Activated CD4-positive, alpha-beta T cell treated with anti-CD3 and anti-CD28 coated beads, Interleukin-2, Interleukin-4, amounts not matched to agents 100 ng/mL and 50 ng/mL, durations not matched to agents 16 hours and 8 hours (primary cell): Measurements from ENCODE around the gene CACNA1D.
A peak's percentile ranks its signal among the peaks of the same experiment; 100 is the strongest.

Experiments used
- DNase-seq: peaks from one replicate; pipeline ENCODE4 v3.0.0-alpha.2; 2020; ENCODE audit warnings: low spot score

CACNA1D gene

DNA sequence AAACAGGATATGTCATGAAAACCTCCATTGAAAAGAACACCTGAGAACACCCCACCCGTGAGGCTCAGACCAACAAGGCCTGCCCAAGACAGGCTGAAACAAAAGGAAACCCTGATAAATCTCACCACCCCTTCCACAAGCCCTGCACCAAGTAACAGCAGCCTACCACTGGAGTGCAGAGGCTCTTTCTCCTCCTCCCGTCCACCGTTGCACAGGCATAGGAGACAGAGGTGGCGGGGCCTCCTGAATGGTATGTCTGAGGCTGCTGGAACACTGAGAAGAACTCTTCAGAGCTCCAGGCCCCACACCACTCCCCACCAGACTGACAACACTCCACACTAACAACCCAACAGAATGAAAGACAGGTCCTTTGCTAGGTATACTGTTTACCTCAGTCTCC is 330.4 kb downstream of the CACNA1D start:
- DNase-seq = no peak

DNA sequence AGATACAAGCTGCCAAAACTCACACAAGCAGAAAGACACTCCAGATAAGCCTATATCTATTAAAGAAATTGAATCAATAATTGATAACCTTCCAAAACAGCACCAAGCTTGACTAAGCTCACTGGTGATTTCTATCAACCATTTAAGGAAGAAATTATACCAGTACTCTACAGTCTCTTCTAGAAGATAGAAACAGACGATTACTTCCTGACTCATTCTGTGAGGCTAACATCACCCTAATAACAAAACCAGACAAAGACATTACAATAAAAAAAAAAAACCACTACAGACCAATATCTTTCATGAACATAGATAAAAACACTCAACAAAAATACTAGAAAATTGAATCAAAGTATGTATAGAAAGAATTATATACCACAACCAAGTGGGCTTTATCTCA is 331.6 kb downstream of the CACNA1D start:
- DNase-seq = no peak

DNA sequence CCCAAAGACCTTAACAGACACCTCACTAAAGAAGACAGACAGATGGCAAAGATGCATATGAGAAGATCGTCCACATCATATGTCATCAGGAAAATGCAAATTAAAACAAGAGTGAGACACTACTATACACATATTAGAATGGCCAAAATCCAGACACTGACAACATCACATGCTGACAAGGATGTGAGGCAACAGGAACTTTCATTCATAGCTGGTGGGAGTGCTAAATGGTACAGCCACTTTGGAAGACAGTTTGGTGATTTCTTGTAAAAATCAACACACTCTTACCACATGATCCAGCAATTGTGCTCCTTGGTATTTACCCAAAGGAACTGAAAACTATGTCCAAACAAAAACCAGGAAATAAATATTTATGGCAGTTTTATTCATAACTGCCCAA is 334.2 kb downstream of the CACNA1D start:
- DNase-seq = no peak

DNA sequence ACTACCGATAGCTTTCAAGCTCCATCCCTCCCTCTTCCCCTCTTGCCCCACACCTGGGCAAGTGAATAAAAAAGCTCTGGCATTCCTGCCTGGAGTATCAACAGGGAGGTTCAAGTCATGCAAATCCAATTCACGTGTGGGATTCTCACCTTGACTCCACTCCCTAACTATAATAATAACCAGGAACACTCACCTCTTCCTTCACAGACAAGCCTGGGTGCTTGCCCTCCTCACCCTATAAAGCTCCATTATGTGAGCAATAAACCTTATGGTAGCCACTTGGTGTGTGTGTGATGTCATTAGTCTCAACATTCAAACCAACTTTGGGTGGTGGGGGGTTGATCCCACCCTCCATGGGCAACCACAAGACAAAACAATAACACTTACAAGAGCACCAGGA is 335.2 kb downstream of the CACNA1D start:
- no peak for DNase-seq

DNA sequence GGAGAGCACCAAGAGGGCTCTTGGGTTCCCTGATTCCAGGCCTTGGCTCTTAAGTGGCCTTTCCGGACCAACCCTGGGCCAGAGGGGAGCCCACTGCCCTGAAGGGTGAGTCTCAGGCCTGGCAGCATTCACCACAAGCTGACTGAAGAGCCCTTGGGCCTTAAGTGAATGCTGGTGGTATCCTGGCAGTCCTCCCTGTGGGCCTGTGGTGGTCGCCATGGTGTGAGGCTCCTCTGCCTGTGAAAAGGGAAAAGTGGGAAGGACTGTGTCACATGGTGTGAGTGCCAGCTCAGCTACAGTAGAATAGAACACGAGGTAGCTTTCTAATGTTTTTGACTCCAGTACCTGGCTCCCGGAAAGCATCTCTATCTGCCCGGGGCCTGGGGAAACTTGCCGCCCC is 336.5 kb downstream of the CACNA1D start:
- no peak for DNase-seq

DNA sequence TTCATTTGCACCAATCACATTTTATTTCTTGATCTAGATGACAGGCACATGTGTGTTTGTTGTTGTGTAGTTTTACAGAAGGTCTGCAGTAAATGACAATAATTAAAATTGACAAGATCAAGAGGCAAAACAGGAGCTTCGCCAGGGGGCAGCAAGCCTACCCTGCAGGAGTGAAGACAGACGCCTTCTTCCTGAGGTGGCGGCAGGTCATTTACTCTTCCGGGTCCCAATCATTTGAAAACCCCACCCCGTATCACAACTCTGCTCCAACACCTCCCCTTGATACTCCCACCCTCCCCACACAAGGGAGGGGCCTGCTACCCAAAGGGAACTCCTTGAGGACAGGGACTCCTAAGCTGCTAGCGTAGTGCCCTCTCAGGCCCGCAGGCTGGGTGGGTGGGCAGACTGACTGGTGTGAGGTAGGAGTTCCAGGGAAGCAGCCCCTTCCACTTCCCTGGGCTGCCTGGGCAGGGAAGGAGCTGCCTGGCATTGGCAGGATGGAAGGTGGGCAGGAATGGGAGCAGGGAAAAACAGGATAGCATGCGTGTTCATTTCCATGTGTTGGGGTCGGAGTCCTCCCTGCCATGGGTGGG is 338.7 kb downstream of the CACNA1D start:
- no peak for DNase-seq

DNA sequence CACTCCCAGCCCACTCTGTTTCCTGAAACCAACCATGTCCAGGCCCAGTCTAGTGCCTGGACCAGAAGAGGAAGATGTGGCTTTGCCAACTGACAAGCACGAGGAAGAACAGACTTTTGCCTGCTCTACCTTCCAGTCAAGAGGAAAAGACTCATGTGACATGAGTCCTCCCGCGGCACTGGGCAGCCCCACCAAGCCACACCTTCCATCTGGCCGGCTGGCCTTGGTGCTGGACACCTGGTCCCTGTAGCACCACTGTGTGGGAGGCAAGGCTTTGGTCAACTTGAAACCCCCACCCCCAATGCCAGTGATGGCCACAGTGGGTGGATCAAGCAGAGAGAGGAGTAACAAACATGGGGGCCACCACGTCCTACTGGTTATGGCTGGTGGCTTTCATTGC is 339.3 kb downstream of the CACNA1D start:
- DNase-seq = no peak

DNA sequence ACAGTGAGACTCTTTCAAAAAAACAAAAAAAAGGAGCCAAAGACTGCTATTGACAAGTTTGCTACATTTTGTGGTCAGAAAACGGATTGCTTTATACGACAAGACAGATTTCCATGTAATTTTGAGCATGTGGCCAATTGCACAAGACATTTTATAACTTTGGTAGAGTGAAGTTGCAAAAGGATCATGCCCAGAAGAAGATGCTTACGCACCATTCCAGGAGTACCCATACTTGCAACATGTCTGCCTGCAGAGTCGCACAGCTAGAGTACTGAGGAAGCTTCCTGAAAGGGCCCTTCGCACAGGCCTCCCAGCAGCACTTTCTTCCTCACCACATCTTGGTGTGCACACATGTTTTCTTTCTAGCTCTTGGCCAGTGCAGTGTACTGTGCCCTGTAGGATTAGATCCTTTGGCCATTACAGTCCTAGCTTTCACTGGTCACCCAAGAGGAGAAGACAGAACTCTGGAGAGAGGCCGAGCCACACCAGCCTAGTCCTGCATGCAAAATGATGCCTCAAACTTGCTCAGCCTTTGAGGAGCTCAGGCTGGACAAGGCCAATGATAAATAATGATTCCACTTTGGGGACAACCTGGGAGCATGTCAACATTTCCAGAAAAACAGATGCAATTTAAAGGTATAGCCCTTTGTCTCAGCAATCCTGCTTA is 340.2 kb downstream of the CACNA1D start:
- no peak for DNase-seq

DNA sequence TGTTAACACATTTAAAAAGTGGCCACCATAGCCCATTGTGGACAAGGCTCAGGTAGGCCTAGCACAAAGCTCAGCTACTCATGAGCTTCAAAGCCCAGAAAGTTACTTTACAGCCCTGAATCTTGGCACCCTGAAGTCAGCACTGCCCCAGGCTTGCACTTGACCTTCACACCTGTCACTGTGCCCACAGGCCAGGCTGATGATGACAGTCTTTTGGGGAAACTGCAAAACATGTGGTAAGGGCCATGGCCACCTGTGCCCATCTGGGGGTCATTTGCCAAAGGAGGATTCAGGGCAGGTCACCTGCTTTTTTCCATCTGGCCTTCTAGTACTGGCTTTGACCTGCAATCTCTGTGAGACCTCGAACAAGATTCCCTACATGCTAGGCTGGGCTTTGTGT is 340.8 kb downstream of the CACNA1D start:
- no peak for DNase-seq

DNA sequence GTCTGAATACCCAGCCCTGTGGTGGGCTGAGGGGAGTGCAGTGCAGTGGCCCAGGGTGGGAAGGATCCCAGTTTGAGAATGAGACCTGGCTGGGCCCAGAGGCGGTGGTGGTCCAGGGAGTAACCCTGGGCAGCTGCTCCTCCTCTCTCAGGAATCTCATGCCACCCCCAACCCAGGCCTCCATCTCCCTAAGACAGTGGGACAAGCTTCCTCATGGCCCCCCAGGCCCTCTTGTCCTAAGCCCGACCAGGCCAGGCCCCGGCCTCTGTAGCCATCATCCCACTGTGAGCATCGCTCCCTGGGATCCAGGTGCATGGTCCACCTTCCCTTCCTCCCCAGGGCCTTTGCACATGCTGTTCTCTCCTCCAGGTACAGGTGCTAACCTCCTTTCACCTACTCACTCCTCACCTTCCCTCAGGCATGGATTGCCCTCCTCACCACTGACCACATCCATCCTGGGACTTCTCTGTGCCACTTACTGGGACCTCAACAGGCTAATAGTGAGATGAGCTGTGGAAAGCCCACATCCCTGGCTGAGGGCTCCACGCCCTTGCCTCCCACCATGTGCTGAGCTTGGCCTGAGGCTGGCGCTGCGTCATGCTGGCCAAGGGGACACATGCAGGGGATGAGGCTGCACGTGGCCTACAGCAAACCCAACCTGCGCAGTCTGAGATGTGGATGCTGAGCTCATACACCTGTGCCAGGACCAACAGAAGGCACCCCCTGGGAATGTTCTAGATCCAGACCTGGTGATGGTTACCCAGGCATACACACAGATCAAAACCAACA is 341.9 kb downstream of the CACNA1D start:
- no peak for DNase-seq

DNA sequence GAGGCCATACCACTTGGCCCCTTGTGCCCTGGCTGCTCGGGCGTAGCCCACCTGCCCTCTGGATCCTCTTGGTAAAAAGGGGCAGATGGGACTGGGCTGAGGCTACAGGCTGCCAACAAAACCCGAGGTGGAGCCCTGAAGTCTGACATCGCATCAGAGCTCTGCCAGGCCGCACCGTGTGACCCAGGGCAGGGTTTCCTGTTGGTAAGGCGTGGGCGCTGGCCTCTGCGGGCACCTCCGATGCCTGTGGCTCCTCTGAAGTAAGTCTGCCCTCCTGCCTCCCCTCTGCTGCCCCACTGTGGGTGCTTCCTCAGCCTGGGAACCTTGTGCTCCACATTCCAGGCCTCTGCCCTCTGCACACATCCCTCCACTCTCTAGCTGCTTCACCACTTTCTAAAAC is 342.9 kb downstream of the CACNA1D start:
- DNase-seq = no peak

DNA sequence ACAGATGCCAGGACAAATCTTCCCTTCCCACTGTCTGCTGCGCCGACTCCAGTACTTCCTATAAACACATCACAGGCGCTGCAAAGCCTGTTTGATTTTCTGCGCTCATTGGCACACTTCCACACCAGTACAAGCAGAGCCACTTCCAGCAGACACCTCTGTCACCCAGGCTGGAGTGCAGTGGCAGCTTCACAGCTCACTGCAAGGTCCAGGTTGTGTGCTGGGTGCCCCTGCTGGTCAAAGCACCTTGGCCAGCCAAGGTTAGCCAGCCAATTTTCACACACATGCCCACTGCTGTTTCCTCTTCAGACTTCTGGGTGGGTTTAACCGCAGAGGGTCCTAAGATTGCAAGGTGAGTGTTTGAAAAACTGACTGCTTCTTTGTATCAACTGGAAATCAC is 346.9 kb downstream of the CACNA1D start:
- DNase-seq = no peak

DNA sequence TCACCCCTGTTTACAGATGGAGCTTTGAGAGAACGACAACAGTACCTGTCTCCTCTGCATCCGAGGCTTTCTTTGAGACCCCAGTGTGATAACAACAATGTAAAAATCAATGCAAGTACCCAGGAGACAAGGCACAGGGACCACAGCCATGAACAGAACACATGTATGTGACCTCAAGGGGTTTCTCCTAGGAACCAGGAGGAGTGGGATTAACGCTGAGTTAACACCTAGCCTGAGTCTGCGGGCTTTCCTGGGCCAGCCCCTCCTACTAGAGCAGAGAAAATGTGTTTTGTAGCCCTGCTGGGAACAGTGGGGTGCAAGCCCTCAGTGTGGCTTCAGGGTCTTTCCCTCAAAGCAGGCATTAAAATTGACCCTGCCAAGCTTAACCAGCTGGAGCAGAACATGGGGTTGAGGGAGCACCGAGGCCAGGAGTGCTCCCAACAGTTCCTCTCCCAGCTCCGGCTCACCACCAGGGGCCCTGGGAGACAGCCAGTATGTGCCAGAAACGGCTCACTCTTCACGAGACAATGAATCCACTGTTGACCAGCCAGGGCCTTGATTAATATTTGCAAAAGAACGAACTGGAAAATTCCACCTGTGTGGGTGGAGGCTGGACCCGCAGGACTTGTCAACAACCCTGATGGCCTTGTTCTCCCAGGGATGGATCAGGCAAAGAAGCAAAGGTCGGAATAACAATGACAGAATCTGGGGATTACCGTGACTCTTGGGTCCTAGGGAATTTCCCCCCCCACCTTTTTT is 348.2 kb downstream of the CACNA1D start:
- no peak for DNase-seq

DNA sequence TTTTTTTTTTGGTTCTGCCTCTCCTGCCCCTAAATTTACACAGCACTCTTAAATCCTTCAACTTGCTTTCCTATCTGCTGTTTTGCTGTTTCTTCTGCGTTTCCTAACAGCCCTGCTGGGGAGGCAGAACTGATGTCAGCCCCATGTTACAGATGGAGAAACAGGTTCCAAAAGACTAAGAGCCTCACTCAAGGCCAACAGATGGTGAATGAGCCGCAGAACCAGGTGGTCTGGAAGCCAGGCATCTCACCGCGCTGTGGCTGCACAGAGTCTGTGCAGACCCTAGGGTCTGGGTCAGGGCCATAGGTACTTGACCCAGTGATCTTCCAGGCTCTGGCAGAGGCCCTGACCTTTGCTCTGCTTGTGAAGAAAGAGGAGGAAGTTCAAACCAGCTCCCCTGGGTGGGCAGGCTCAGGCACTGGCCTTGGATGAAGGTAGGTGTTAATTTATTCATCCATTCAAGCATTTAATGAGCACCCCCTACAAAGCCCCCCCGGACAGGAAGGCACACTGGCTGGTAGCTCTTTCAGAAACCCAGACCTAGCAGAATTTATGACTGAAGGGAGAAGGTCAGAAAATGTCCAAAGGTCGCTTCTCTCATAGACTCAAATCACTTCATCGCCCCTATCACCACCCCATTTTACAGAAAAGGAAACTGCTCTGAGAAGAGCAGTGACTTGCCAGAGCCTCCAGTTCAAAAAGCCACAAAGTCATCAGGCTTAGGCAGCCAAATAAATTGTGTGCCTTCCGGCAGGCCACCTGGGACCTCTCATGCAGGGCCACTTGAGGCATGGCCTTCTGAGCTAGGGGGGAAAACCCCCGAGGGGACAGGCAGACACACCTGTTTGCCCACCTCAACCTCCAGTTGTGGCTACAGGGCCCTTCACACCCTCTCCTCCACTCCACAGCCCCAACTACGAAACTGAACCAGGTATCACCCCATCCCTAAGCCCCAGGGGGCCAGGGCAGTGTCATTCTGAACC is 349.1 kb downstream of the CACNA1D start:
- DNase-seq = no peak

DNA sequence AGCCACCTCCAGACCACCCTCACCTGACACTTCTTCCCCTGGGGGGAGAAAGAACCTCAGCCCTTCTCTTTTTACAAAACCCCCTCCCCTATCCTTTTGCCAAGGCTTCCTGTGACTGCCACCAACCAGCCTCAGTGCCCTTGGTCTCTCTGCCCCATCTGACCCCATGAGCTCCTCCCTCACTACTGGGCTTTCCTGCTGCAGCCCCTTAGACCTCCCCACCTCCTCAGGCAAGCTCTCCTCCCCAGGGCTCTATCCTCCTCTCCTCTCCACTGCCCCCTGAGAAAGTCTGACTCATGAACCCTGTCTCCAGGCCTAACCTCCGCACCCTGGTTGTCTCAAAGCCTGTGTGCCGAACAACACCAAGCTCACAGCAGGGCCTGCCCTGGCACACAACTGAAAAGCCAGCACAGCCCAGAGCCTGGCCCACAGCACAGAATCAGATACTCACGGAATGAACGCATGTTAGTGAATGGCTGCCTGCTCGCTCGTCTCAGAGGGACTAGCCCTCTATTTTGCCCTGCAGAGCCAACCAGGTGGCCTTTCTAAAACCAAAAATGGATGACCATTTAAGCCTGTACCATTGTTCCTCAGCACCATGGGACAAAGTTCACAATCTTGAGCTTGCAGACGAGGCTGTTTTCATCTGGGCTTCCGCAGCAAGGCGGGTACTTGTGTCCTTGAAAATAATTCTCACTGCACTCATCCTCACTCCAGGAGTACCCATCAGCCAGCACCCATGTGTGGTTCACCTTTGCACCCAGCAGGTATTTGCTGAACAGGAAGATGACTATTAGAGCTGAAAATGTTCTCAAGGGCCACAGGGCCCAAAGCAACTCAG is 350.1 kb downstream of the CACNA1D start:
- DNase-seq = no peak

DNA sequence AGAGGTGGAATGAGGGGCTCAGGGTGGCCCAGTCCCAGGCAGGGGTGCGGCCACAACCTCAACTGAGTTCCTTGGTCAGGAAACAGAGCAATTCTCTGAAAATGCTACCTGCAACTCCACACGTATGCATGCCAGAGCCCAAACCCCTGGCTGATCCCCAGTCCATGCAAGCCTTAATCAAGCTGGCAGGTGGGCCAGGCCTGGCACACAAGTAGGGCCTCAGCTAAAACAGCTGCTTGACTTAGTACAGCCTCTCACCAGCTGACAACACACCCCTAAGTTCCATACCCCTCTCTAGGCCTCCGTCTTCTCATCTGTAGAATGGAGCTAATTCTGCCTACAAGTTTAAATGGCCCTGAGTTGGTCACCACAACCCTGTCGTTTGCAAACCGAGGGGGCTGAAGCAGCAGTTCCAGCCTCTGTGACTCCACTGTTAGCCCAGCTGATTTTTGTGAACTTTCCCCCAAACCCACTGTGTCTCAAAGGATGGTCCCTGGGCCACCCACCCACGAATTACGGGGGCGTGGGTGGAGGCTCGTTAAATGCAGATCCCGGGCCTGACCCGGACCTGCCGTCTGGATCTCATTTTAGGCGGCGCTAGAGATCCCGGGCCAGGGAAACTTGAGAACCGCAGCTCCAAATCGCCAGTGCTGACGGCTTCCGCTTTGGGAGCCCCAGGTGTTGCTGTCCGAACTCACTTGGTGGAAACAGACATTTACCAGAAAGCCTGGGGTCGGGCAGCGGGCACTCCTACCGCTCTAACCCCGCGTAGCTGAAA is 350.9 kb downstream of the CACNA1D start:
- DNase-seq = no peak

DNA sequence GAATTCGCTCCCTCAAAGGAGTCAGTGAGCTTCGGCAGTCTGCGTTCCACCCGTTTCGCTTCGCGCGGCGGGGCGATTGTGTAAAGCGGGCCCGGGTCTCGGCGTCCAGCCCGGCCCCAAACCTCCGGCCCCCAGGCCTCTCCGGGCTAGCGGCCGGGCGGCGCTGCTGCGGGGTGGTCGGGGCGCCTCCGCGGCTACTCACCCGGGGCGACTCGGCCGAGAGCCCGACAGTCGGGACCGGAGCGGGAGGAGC is 351.4 kb downstream of the CACNA1D start:
- no peak for DNase-seq

DNA sequence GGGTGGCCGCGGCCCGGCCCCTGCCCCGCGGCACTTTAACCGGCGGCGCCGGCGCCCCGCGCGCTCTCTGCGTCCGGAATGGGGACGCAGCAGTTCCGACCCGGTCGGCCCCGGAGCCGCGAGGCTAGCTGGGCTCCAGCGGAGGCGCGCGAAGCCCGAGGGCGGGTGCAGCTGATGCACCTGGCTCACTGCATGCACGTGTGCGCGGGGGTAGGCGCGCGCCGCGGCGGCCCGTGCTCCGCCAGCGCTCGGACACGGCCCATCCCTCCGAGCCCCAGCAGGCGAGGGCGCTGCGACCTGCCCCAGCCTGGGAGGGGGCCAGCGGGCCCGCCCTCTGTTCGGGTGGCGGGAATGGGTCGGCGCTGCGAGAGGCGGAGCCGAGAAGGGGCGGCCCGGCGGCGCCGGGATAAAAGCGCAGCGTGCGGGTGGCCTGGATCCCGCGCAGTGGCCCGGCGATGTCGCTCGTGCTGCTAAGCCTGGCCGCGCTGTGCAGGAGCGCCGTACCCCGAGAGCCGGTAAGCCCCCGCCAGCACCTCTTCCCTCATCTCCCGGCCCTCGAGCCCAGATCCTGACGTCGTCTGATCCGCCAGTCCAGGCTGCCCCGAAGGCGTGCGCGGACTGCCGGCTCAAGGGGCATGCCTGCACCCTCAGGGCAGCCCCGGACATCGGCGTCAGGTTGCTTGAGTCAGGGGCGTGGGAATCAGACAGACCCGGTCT is 351.9 kb downstream of the CACNA1D start, which contains the start of the genes CHDH and IL17RB:
TSS of gene CHDH (minus strand) at position 286 of the 717 bp plus-strand sequence. CDS start 22,411 bp downstream, outside the sequence.
TSS of gene IL17RB (plus strand) at position 435 of the 717 bp plus-strand sequence. CDS start at position 456, 21 bp downstream.
- peak; percentile 21 for DNase-seq

DNA sequence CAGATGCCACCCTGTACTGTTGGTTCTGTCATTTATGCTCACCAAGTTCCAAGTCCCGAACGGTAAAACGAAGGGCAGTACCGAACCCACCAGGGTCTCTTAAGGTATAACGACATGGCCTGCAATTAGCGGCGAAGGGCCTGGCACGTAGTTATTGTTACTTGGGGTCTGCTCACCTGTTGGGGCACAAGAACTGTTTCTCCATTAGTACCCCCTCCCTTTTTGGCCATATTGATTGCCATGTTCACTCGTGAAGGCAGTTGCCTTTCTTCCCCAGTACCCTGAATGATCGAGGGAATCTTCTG is 352.4 kb downstream of the CACNA1D start:
- no peak for DNase-seq
